NCI-H345 treated with DMSO at 0.1 percent for 48 hours (cell line): ENCODE results near the gene RAC3.

Experiments used
- DNase-seq: peaks from one replicate; lab custom pipeline; 2025; ENCODE audit not compliant: unreplicated experiment; lab: John Stamatoyannopoulos, UW

Gene RAC3

DNA sequence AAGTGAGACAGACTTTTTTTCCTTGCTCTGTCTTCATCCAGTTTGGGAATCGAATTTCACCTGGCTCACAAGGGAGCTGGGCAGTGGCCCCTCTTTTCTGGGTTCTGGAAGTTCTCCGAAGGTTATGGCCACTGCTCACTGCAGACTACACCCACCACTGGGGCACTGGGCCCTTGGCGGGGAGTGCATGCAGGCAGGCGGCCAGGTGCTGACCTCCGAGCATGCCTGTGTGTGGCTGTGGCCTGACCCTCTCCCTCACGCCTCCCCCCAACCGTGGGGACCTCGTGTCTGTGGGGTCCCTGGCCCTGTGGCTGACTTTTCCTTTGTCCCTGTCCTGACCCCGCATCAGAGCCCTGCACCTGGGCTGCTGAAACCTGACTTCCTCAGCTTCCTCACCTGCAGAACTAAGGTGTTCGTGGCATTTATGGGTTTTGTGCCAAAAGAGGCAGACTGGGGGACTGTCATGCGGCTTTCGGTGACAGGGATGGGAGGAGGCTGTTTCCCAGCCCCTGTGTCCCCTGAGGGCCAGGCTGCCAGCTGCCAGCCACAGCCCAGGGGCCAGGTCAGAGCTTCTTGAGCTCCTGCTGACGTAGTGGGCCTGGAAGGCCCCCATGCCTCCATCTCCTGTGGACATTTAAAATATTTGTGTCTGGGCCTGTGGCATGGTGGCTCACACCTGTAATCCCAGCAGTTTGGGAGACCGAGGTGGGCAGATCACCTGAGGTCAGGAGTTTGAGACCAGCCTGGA lies 32.6 kb upstream of the RAC3 start:
- no peak for DNase-seq

DNA sequence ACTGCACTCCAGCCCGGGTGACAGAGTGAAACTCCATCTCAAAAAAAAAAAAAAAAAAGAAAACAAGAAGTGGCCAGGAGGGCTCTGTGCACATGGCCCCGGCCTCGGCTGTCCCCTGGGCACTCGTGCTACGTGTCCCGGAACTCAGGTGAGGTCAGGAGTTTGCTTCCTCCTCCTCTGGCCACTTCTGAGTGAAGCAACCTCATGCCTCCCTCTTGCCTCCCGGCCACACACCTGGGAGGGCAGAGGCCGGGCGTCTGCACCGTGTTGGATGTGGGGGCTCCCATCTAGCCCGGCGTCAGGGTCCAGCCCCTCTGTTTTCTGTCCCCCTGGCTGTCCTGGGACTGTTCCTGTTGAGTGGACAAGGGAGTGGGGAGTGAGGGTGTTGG lies 31.9 kb upstream of the RAC3 start:
- DNase-seq, result no peak

GRCh38 chr17:81999976-82000802 lies 31.3 kb upstream of the RAC3 start:
- DNase-seq, result no peak

DNA sequence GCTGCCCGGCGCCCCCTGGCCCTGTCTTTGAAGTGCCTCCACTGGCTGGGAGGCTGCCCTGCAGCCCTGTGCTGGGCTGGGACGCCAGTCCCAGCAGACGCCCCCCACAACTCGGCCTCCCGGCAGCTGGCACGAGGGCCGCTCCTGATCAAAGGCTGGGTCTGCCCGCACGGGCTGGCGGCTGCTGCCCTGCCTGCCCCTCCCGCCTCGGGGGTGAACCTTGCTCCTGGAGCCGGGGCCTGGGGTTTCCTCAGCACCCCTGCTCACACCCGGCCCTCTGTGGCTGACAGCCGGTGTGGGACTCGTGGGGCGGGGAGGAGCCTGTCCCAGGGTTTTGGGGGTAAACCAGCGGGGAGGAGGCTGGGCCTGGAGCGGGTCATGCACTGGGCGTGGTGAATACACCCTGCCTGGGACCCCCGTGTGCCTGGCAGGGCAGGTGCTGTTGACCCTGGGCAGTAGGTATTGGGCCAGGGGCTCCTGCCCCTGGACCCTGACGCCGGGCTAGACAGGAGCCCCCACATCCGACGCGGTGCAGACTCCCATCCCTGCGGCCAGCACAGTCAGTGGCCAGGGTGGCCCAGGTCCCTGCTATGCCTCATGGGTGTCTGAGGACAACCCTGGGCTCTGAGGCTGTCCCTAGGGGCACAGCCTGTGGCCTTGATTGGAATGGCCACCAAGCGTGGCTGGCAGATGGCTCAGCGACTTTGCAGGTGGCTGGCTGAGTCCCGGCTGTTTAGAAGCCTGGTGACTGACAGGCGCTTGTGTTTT lies 30.5 kb upstream of the RAC3 start:
- no peak for DNase-seq

GRCh38 chr17:82001571-82002056 lies 29.9 kb upstream of the RAC3 start:
- no peak for DNase-seq

DNA sequence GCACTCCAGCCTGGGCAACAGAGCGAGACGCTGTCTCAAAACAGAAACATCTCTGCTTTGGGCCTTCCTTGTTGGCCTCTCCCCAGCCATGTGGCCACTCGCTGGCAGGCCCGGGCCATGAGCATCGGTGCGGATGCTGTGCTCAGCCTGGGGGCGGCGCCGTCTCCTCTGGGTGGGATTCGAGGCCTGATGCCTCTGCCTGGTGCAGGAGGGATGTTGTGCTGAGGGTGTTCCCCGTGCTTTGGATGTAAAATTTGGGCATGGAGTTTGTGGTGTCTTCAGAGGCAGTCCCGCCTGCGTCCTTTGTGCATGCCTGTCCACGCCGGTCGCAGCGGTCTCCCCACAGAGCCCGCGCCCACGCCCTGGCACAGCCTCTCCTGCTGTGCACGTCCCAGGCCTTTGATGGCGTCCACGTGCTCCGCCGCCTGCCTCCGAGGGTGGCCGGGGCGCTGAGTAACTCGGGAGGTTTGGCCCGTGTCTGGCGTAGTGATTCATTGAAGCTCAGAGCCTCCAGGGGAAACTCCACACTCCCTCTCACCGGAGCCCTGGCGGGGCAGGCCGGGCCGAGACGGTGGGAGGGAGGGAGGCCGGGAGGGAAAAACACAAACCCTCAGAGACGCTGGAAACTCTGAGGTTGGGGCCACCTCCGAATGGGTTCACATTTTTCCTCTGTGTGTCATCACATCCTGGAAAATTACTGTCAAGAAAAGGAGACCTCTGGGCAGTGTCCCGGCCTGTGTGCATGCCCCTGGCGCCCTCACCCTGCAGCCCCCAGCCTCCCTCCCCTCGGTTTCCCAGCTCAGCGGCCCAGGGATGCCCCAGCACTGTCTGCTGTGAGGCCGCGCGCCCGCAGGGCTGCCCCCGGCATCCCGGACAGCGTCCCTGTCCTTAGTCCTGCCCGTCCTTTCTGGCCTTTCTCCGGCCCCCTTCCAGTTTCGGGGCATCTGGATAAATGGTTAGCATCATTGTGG lies 27.8 kb upstream of the RAC3 start:
- no peak for DNase-seq

GRCh38 chr17:82004517-82005455 lies 26.7 kb upstream of the RAC3 start:
- DNase-seq, result no peak

DNA sequence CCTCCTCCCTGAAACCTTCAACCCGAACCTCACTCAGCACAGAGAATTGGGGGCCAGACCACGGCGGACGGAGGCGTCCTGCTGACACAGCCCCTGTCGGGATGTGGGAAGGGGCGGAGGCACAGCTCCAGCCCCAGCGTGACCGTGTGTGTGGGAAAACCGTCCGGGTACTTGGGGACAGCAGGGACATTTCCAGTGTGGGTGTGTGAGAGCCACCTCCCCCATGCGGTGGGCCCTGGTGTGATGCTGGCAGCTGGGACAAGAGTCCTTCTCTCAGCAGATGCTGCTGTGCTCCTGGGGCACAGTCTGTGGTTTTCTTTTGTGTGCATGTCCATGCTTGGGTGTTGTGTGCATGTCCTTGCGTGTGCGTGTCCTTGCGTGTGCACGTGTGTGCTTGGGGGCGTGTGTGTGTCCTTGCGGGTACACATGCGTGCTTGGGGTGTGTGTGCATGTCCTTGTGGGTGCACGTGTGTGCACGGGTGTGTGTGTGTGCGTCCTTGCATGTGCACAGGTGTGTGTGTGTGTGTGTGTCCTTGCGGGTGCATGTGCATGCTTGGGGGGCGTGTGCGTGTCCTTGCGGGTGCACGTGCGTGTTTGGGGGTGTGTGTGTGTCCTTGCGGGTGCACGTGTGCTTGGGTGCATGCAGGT lies 25.7 kb upstream of the RAC3 start:
- no peak for DNase-seq

DNA sequence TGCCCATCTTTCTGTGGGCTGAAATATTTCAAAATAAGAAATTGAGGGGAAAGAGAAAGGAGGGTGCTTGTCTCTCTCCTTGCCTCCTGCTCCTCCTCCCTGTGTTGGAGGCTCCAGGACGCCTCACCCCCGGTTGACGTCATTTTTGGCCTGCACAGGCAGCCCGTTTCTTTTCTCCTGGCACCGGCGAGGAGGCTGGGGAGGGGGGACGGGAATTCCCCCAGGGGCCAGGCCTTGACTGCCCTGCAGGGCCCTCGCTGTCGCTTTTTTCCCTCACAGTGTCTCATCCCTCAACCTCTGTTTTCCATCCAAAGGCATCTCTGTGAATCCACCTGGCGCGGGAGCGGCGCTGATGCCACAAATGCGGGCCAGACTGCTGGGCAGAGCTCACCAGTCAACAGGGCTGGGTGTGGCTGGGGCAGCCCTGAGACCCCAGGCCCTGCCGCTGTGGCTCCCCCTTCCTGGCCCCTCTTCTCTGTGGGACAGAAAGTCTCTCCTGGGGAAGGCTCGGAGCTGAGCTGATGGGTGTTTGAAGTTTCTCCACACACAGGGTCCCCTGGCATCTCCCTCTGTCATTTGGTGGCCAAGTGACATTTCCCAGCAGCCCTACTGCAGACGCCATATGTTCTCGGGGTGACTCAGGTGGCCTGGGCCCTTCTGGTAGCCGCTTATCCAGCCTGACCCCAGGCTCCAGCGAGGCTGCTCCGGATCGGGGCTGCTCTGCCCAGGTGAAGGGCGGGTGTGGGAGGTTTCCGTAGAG lies 24.8 kb upstream of the RAC3 start:
- DNase-seq, result no peak

DNA sequence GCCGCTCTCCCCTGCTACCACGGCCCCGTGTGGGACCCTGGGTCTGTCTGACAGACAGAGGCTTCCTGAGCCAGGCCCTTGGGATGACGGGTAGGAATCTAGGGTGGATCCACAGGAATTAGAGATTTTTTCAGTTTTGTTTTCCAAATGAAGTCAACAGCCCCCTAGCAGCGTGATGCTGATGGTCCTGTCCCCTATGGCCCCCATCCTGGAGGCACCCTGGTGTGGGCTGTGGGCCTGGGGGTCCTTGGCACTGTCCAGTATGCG lies 24.3 kb upstream of the RAC3 start:
- DNase-seq, result no peak

- DNase-seq, result no peak
These were observed 23.8 kb upstream of the RAC3 start for GRCh38 chr17:82007495-82008257.

- DNase-seq, result no peak
These were observed 23.1 kb upstream of the RAC3 start for GRCh38 chr17:82008258-82008940.

- DNase-seq, result no peak
These were observed 22.5 kb upstream of the RAC3 start for GRCh38 chr17:82008941-82009405.

- no peak for DNase-seq
These were observed 22.1 kb upstream of the RAC3 start for GRCh38 chr17:82009413-82009812.

GRCh38 chr17:82010575-82011525 lies 20.6 kb upstream of the RAC3 start:
- DNase-seq, result no peak
